Measurements from ENCODE around the gene SPATC1L. TPM values are rescaled to one million over a fixed set of nuclear protein-coding genes. Genes with fewer than 3 reads are reported as not detected.

The SPATC1L gene
- total and polyA plus RNA-seq, 2 donors (not counting 3 experiments of a cell fraction or from before 2014, with no cell fraction given) = 11.5 to 15.3 TPM

- no peak overlapping the region for H3K4me2 ChIP-seq (ENCODE audit: insufficient read depth, low read length)
- no peaks in the 10 kb centered on the region for H3K9me3 ChIP-seq (replicated peaks; ENCODE audit: control insufficient read depth, insufficient read depth, low read length)
- H3K27ac ChIP-seq (ENCODE audit: insufficient read depth, low read depth, low read length) = no peak overlapping the region
- TF ChIP-seq FOS (IDR thresholded peaks at IDR 0.05; ENCODE audit: borderline replicate concordance, insufficient read depth, low read length) (no peak), MYC (IDR thresholded peaks at IDR 0.05; ENCODE audit: low read depth, low read length) (no peak)
- TF ChIP-seq, protein P1, sequence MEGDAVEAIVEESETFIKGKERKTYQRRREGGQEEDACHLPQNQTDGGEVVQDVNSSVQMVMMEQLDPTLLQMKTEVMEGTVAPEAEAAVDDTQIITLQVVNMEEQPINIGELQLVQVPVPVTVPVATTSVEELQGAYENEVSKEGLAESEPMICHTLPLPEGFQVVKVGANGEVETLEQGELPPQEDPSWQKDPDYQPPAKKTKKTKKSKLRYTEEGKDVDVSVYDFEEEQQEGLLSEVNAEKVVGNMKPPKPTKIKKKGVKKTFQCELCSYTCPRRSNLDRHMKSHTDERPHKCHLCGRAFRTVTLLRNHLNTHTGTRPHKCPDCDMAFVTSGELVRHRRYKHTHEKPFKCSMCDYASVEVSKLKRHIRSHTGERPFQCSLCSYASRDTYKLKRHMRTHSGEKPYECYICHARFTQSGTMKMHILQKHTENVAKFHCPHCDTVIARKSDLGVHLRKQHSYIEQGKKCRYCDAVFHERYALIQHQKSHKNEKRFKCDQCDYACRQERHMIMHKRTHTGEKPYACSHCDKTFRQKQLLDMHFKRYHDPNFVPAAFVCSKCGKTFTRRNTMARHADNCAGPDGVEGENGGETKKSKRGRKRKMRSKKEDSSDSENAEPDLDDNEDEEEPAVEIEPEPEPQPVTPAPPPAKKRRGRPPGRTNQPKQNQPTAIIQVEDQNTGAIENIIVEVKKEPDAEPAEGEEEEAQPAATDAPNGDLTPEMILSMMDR (IDR thresholded peaks at IDR 0.05; ENCODE audit: extremely low read depth in 1 of 2, insufficient read depth in 1 of 2, low read depth in 1 of 2, low read length in 2 of 2) = no peak
- TF ChIP-seq, protein P2, sequence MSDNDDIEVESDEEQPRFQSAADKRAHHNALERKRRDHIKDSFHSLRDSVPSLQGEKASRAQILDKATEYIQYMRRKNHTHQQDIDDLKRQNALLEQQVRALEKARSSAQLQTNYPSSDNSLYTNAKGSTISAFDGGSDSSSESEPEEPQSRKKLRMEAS (IDR thresholded peaks at IDR 0.05; ENCODE audit: insufficient read depth, insufficient read length) = no peak
- H3K4me1 ChIP-seq (ENCODE audit: control insufficient read depth, extremely low read depth, insufficient read depth, low read length) = no peaks in the 10 kb centered on the region
- CTCF ChIA-PET = interaction anchor here (1.2 to 4.0 kb wide), 3 partner anchors 11 to 152 kb away, joined by 3 to 39 read pairs (median 11); no protein-coding TSS in a partner anchor
- H3K36me3 ChIP-seq (ENCODE audit: control insufficient read depth in 2 of 2, extremely low read depth in 1 of 2, insufficient read depth in 2 of 2, low read length in 2 of 2) = no peaks in the 10 kb centered on the region
- BruUV-seq (replicated peaks) = no TSS peak
- intact Hi-C loops (cut with micrococcal nuclease) = loop anchor here (5.0 kb wide), 1 partner anchor 33 kb away; no protein-coding TSS in a partner anchor
- H2AFZ ChIP-seq (ENCODE audit: low read depth, low read length) = no peak overlapping the region
- no peak overlapping the region for H3K9ac ChIP-seq (replicated peaks; ENCODE audit: extremely low read depth, insufficient read depth, low read length)
- POLR2A ChIA-PET = no interaction called here
- no peaks in the 10 kb centered on the region for H3K27me3 ChIP-seq (ENCODE audit: control insufficient read depth in 2 of 2, insufficient read depth in 2 of 2, low read length in 2 of 2)
- DNase-seq (ENCODE audit: low read depth, low spot score) = no peak
- dilution Hi-C loops (cut with MboI; ENCODE audit: extremely low pct_ligation_motif_present, low sequenced_read_pairs) = no loop called here
- no peak overlapping the region for H3K4me3 ChIP-seq (replicated peaks in 1 of 3; ENCODE audit: insufficient read depth in 1 of 3, low read depth in 1 of 3, low read length in 3 of 3)
- no peaks in the 10 kb centered on the region for H3K9me1 ChIP-seq (replicated peaks; ENCODE audit: control insufficient read depth, extremely low read depth, insufficient read depth, low read length)
- no peaks in the 10 kb centered on the region for H4K20me1 ChIP-seq (replicated peaks; ENCODE audit: control insufficient read depth, extremely low read depth, insufficient read depth, low read length)
- FAIRE-seq = no peak
- no peaks in the 10 kb centered on the region for H3K79me2 ChIP-seq (ENCODE audit: control insufficient read depth, insufficient read depth, low read length)
These were observed 29.9 kb downstream of the SPATC1L start for GRCh38 chr21:46154155-46154954.
